Body of pancreas (tissue), 4 donors: Measurements from ENCODE around the gene RARB.

ENCODE experiments used
- CTCF ChIP-seq, 7 experiments: fragments of 450-650 bp in 4 of 7; fragments of 200-600 bp in 3 of 7; sonication (generic) in 3 of 7; IDR thresholded peaks; one replicate each; pipeline ENCODE4 v1.5.1; 2016 to 2019; ENCODE audit warnings: antibody characterized with exemption in 7 of 7
- POLR2A ChIP-seq, 3 donors: fragments of 450-650 bp; IDR thresholded peaks; one replicate each; pipeline ENCODE4 v1.6.1; 2016; ENCODE audit warnings: antibody characterized with exemption in 3 of 3, mild to moderate bottlenecking in 2 of 3

GRCh38 chr3:25576146-25576545 lies 148.1 kb downstream of the RARB start:
- TF ChIP-seq CTCF (IDR thresholded peaks at IDR 0.05) (no peak), POLR2A (IDR thresholded peaks at IDR 0.05) (no peak)
